OCI-LY1 (cell line): ENCODE results near the gene SOAT1.

ENCODE experiments used
- EZH2 ChIP-seq: fragments of 200-600 bp; sonication (generic), shearing (Covaris generic); IDR thresholded peaks from 2 replicates; pipeline ENCODE4 v1.8.0; 2017; ENCODE audit warnings: borderline replicate concordance, mixed run types, mild to moderate bottlenecking, antibody characterized with exemption, low read length, moderate library complexity, mixed read lengths
- TF ChIP-seq, protein P1 (sequence below): fragments of 200-600 bp; sonication (generic), shearing (Covaris generic); IDR thresholded peaks from 2 replicates; pipeline ENCODE4 v1.5.1; 2017; ENCODE audit warnings: mild to moderate bottlenecking, antibody characterized with exemption, low read length, moderate library complexity, mixed read lengths

DNA sequence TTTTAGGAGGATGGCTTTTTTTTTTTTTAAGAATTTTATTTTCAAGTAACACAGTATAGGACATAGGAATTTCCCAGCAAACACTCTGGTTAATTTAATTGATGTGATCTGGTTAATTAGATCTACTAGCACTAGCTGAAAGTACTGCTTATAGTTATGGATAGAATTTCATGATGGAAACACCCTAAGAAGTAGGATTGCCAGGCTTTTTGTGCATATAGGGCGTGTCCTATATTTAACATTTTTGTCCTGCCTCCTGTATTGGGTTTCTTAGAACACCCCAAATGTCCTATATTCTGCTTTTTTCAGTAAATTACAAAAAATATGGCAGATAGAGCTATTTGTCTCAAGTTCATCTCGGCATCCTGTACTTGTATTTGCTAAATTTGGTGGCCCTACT lies 58.6 kb downstream of the SOAT1 start:
- TF ChIP-seq, protein P1, sequence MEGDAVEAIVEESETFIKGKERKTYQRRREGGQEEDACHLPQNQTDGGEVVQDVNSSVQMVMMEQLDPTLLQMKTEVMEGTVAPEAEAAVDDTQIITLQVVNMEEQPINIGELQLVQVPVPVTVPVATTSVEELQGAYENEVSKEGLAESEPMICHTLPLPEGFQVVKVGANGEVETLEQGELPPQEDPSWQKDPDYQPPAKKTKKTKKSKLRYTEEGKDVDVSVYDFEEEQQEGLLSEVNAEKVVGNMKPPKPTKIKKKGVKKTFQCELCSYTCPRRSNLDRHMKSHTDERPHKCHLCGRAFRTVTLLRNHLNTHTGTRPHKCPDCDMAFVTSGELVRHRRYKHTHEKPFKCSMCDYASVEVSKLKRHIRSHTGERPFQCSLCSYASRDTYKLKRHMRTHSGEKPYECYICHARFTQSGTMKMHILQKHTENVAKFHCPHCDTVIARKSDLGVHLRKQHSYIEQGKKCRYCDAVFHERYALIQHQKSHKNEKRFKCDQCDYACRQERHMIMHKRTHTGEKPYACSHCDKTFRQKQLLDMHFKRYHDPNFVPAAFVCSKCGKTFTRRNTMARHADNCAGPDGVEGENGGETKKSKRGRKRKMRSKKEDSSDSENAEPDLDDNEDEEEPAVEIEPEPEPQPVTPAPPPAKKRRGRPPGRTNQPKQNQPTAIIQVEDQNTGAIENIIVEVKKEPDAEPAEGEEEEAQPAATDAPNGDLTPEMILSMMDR: no peak
- TF ChIP-seq EZH2: no peak
